GM23248 (cell line): ENCODE results near the gene CDH4.

Experiments used
- EZH2 ChIP-seq: fragments of 200-600 bp; sonication (generic); IDR thresholded peaks from 2 replicates; pipeline ENCODE4 v1.6.1; 2018; ENCODE audit warnings: antibody characterized with exemption, mild to moderate bottlenecking; ENCODE audit not compliant: insufficient read depth, poor library complexity, severe bottlenecking
- EZH2phosphoT487 ChIP-seq: fragments of 200-600 bp; sonication (generic); IDR thresholded peaks from 2 replicates; pipeline ENCODE4 v1.6.1; 2018; ENCODE audit warnings: antibody characterized with exemption, moderate library complexity, mild to moderate bottlenecking, low read depth; ENCODE audit not compliant: insufficient read depth

DNA sequence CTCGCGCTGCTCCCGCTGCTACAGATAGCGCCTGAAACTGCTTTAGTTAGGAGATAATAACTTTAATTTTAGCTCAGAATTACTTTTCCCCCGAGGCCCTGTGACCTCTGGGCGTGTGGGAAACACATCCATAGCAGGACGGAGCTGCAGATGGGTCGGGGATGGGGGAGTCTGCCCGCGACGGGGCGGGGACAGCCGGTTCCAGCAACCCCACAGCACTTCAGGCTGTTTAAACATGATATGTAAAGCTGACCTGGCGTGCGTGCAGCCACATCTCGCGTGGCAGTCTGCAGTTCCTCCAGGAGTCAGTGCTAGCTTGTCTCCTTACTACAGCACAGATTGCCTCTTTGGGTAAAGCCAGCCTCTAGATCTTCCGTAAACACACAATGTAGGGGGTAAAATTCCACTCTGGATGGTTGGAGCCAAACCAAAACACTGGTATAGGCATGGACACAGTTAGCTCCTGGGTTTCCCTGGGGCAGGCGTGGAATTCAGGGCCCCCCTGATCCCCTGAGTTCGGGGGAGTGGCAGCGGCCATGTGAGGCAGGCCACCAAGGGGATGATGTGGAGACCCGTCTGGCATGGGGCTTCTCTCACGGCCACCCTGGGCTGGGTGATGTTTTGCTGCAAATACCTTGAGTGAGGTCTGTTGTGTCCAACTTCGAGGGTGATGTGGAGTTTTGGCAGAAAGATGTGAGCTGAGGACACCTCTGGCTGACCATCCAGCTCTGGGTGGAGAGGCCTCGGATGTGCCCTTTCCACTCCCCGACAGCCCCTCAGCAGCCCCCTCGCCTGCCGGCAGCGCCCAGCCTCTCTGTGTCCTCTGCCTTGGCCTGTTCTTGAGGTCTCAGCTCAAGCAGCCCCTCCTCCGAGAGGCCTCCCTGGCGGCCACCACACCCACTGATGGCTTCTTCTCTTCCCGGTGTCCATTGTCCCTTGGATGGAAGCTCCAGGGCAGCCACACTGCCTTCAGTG lies 599.2 kb downstream of the CDH4 start:
- TF ChIP-seq EZH2, result peak; percentile 50
- TF ChIP-seq EZH2phosphoT487, result 0 out of 2 replicates have a peak, but pooled peaks have one; percentile 31
